Endothelial cell of umbilical vein (primary cell): ENCODE results near the gene ARID1B.

Experiments
- EZH2 ChIP-seq: IDR thresholded peaks from 2 replicates; pipeline ENCODE4 v1.6.1; 2012; ENCODE audit warnings: borderline replicate concordance, low read depth, mild to moderate bottlenecking, moderate library complexity, low read length, inconsistent platforms; ENCODE audit not compliant: severe bottlenecking
- POLR2A ChIP-seq: IDR thresholded peaks from 2 replicates; pipeline ENCODE4 v1.6.1; 2012; ENCODE audit warnings: low read depth, mild to moderate bottlenecking, control low read depth, low read length
- POLR2AphosphoS5 ChIP-seq: IDR thresholded peaks from 2 replicates; pipeline ENCODE4 v1.6.1; 2012; ENCODE audit warnings: low read depth, mild to moderate bottlenecking, control low read depth, low read length, moderate library complexity; ENCODE audit not compliant: insufficient read depth
- TF ChIP-seq, protein P1 (sequence below), 2 donors: IDR thresholded peaks; 1 replicate in 1 of 2; 2 replicates in 1 of 2; pipeline ENCODE4 v1.5.1; 2011; ENCODE audit warnings: low read length in 2 of 2, mild to moderate bottlenecking in 2 of 2, moderate library complexity in 2 of 2, control low read depth in 1 of 2, inconsistent platforms in 1 of 2, low read depth in 1 of 2; ENCODE audit not compliant: insufficient read depth in 1 of 2; ENCODE audit errors: extremely low read depth in 1 of 2

- TF ChIP-seq, protein P1, sequence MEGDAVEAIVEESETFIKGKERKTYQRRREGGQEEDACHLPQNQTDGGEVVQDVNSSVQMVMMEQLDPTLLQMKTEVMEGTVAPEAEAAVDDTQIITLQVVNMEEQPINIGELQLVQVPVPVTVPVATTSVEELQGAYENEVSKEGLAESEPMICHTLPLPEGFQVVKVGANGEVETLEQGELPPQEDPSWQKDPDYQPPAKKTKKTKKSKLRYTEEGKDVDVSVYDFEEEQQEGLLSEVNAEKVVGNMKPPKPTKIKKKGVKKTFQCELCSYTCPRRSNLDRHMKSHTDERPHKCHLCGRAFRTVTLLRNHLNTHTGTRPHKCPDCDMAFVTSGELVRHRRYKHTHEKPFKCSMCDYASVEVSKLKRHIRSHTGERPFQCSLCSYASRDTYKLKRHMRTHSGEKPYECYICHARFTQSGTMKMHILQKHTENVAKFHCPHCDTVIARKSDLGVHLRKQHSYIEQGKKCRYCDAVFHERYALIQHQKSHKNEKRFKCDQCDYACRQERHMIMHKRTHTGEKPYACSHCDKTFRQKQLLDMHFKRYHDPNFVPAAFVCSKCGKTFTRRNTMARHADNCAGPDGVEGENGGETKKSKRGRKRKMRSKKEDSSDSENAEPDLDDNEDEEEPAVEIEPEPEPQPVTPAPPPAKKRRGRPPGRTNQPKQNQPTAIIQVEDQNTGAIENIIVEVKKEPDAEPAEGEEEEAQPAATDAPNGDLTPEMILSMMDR (IDR thresholded peaks at IDR 0.05; ENCODE audit: extremely low read depth in 1 of 2, insufficient read depth in 1 of 2, low read depth in 1 of 2, low read length in 2 of 2) = no peak
- TF ChIP-seq POLR2AphosphoS5 (no peak), POLR2A (no peak), EZH2 (no peak)
These were observed 82.5 kb downstream of the ARID1B start for GRCh38 chr6:156859686-156860085.
